HEK293T (cell line): ENCODE measurements around the gene RPL38.

Experiments used
- ARNT ChIP-seq: fragments of 450-650 bp; IDR thresholded peaks from 2 replicates; pipeline ENCODE4 v1.6.1; 2017; ENCODE audit warnings: mild to moderate bottlenecking
- BHLHE40 ChIP-seq: fragments of 450-650 bp; IDR thresholded peaks from 2 replicates; pipeline ENCODE4 v1.6.1; 2016; ENCODE audit warnings: mild to moderate bottlenecking, moderate library complexity, borderline replicate concordance
- ELF4 ChIP-seq: fragments of 450-650 bp; IDR thresholded peaks from 2 replicates; pipeline ENCODE4 v1.6.1; 2017; ENCODE audit warnings: antibody characterized with exemption
- FOXA1 ChIP-seq: fragments of 450-650 bp; IDR thresholded peaks from 2 replicates; pipeline ENCODE4 v1.6.1; 2016; ENCODE audit warnings: mild to moderate bottlenecking
- FOXK2 ChIP-seq: fragments of 450-650 bp; IDR thresholded peaks from 2 replicates; pipeline ENCODE4 v1.6.1; 2016; ENCODE audit warnings: mild to moderate bottlenecking
- FOXM1 ChIP-seq: fragments of 450-650 bp; IDR thresholded peaks from 2 replicates; pipeline ENCODE4 v1.6.1; 2017; ENCODE audit warnings: mild to moderate bottlenecking, borderline replicate concordance
- NFRKB ChIP-seq: fragments of 450-650 bp; IDR thresholded peaks from 2 replicates; pipeline ENCODE4 v1.6.1; 2016; ENCODE audit warnings: mild to moderate bottlenecking, moderate library complexity
- SP1 ChIP-seq: fragments of 450-650 bp; IDR thresholded peaks from 2 replicates; pipeline ENCODE4 v1.6.1; 2017
- SUZ12 ChIP-seq: fragments of 450-650 bp; IDR thresholded peaks from 2 replicates; pipeline ENCODE4 v1.6.1; 2016; ENCODE audit warnings: mild to moderate bottlenecking
- TARDBP ChIP-seq: fragments of 450-650 bp; IDR thresholded peaks from 2 replicates; pipeline ENCODE4 v1.6.1; 2016
- ZNF384 ChIP-seq: fragments of 450-650 bp; IDR thresholded peaks from 2 replicates; pipeline ENCODE4 v1.6.1; 2016
- TF ChIP-seq, protein P1 (sequence below): fragments of 450-650 bp; IDR thresholded peaks from 2 replicates; pipeline ENCODE4 v1.6.1; 2016

DNA sequence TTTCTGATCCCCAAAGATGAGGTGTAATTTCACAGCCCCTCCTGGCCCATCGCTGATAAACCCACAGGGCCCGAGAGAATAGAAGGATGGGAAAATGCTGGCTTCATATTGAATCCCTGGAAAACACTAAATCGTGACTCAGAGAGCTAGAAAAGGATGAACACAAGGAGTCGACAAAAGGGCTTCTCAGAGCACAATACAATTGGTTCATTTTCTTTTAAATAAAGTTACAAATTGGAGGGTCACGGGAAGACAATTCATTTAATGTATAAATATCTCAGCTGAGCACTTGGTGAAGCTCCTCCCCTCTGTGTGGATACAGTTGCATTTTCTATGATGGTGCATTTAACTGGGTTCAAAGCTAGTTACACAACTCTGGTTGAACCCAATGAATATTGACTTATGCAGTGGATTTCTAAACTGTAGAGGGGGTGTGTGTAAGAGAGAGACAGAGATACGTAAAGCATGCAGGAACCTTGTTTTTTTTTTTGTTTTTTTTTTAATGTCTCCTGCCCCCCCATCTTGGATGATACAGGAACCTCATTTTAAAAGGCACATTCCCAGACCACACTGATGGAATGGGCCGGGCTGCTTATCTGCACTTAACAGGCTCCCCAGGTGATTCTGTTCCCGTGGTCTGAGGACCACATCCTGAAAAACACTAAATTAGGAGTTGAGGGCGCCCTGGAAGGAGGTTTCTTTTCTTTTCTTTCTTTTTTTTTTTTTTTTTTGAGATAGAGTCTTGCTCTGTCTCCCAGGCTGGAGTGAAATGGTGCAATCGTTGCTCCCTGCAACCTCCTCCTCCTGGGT, 24.0 kb downstream of the RPL38 start:
- TF ChIP-seq SP1 (no peak), SUZ12 (no peak), FOXM1 (no peak), FOXK2 (no peak), BHLHE40 (no peak), FOXA1 (no peak), ELF4 (no peak), TARDBP (no peak), ARNT (no peak), ZNF384 (no peak), NFRKB (no peak)
- TF ChIP-seq, protein P1, sequence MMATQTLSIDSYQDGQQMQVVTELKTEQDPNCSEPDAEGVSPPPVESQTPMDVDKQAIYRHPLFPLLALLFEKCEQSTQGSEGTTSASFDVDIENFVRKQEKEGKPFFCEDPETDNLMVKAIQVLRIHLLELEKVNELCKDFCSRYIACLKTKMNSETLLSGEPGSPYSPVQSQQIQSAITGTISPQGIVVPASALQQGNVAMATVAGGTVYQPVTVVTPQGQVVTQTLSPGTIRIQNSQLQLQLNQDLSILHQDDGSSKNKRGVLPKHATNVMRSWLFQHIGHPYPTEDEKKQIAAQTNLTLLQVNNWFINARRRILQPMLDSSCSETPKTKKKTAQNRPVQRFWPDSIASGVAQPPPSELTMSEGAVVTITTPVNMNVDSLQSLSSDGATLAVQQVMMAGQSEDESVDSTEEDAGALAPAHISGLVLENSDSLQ = no peak
